Activated CD8-positive, alpha-beta T cell treated with anti-CD3 and anti-CD28 coated beads for 36 hours (primary cell): ENCODE measurements around the gene FXYD3. TPM values are rescaled to one million over a fixed set of nuclear protein-coding genes. Genes with fewer than 3 reads are reported as not detected.

Experiments used
- ATAC-seq: fragments of 200-7000 bp; cut with Tn5 transposase; one replicate; pipeline ENCODE4 v1.10.0; 2021; ENCODE audit warnings: mild to moderate bottlenecking, moderate library complexity
- CTCF ChIA-PET: fragments of 350-600 bp; sonication (Branson Sonifier 250); formaldehyde crosslinking; loops from one replicate; lab custom pipeline; 2021; ENCODE audit warnings: antibody characterized with exemption; lab: Charles Lee
- POLR2A ChIA-PET: fragments of 350-600 bp; sonication (Branson Sonifier 250); formaldehyde crosslinking; loops from one replicate; lab custom pipeline; 2021; ENCODE audit warnings: antibody characterized with exemption; lab: Charles Lee
- DNase-seq: peaks from one replicate; pipeline ENCODE4 v3.0.0-alpha.2; 2020
- H3K27ac Mint-ChIP-seq: one replicate; pipeline ENCODE4 v1.8.0; 2021; ENCODE audit warnings: mild to moderate bottlenecking, mixed read lengths
- H3K27me3 Mint-ChIP-seq: one replicate; pipeline ENCODE4 v1.8.0; 2021; ENCODE audit warnings: mixed read lengths
- H3K36me3 Mint-ChIP-seq: one replicate; pipeline ENCODE4 v1.8.0; 2021; ENCODE audit warnings: low read depth, mixed read lengths
- H3K4me1 Mint-ChIP-seq: one replicate; pipeline ENCODE4 v1.8.0; 2021; ENCODE audit warnings: low read depth, mixed read lengths
- H3K4me3 Mint-ChIP-seq: one replicate; pipeline ENCODE4 v1.8.0; 2021; ENCODE audit warnings: mild to moderate bottlenecking, moderate library complexity, mixed read lengths
- H3K9me3 Mint-ChIP-seq: one replicate; pipeline ENCODE4 v1.8.0; 2021; ENCODE audit warnings: mixed read lengths
- intact Hi-C: fragments of 100-400 bp; cut with micrococcal nuclease; formaldehyde crosslinking; loops from one replicate; pipeline ENCODE4 v1.10.0; 2022
- total RNA-seq, 2 experiments: library from RNA; stranded (reverse); gene quantifications; one replicate each; pipeline ENCODE4 v1.2.3, GENCODE V29; 2021
- TF ChIP-seq, protein P1 (sequence below): fragments of 200-600 bp; IDR thresholded peaks from one replicate; pipeline ENCODE4 v1.8.0; 2022; ENCODE audit warnings: antibody characterized with exemption, mild to moderate bottlenecking

Gene FXYD3
- total RNA-seq, 2 experiments from 2014 or later = not detected

DNA sequence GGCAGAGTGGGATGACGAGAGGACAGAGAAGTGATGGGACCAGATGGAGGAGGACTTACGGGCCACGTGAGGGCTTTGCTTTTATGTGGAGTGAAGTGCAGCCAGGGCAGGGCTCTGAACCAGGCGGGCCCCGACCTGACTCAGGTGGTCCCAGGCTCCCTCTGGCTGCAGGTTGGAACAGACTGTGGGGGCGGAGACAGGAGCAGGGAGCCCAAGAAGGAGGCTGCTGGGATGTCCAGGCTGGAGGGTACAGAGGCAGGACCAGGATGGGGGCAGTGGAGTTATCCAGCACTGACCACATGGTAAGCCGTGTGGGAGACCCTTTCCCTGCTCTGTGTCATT, 41.0 kb downstream of the FXYD3 start:
- no peak for DNase-seq
- POLR2A ChIA-PET = interaction anchor here (0.6 to 1.5 kb wide), 4 partner anchors 10 to 15 kb away, joined by 3 to 9 read pairs (median 5); no protein-coding TSS in a partner anchor
- ATAC-seq = no peak
- Mint-ChIP-seq H3K36me3 (peaks cover 66% of the 10 kb centered on the region), H3K27me3 (no peaks in the 10 kb centered on the region), H3K4me1 (peaks cover 52% of the 10 kb centered on the region), H3K4me3 (peak overlapping the region; percentile 95), H3K27ac (peak overlapping the region; percentile 99), H3K9me3 (peaks cover 5% of the 10 kb centered on the region)
- CTCF ChIA-PET = interaction anchor here (6.2 kb wide), 1 partner anchor 15 kb away, joined by 57 read pairs; the partner anchor contains the start of gene FXYD7
- intact Hi-C loops = no loop called here
- TF ChIP-seq, protein P1, sequence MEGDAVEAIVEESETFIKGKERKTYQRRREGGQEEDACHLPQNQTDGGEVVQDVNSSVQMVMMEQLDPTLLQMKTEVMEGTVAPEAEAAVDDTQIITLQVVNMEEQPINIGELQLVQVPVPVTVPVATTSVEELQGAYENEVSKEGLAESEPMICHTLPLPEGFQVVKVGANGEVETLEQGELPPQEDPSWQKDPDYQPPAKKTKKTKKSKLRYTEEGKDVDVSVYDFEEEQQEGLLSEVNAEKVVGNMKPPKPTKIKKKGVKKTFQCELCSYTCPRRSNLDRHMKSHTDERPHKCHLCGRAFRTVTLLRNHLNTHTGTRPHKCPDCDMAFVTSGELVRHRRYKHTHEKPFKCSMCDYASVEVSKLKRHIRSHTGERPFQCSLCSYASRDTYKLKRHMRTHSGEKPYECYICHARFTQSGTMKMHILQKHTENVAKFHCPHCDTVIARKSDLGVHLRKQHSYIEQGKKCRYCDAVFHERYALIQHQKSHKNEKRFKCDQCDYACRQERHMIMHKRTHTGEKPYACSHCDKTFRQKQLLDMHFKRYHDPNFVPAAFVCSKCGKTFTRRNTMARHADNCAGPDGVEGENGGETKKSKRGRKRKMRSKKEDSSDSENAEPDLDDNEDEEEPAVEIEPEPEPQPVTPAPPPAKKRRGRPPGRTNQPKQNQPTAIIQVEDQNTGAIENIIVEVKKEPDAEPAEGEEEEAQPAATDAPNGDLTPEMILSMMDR = no peak

DNA sequence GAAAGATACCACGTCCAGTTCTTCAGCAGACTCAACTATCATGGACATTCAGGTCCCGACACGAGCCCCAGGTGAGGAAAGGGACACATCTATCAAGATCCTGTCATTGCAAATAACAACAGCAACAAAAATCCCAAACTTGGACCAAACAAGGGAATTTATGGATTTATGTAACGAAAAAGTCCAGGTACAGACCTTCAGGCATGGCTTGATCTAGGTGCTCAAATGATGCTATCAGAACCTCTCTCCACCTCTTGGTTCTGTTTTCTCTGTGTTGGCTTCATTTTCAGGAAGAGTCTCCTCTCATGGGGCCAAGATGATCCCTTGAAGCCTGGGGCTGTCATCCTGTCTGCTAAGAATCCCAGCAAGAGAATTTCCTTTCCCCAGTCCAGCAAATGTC, 41.8 kb downstream of the FXYD3 start:
- TF ChIP-seq, protein P1 = no peak
- H3K4me3 Mint-ChIP-seq = peak overlapping the region; percentile 95
- peaks cover 74% of the 10 kb centered on the region for H3K36me3 Mint-ChIP-seq
- H3K27ac Mint-ChIP-seq = peak overlapping the region; percentile 99
- intact Hi-C loops = no loop called here
- no peak for ATAC-seq
- H3K9me3 Mint-ChIP-seq = peaks cover 11% of the 10 kb centered on the region
- ChIA-PET POLR2A (interaction anchor here (0.9 to 2.0 kb wide), 3 partner anchors 10 to 49 kb away, joined by 3 to 9 read pairs (median 4); no protein-coding TSS in a partner anchor), CTCF (interaction anchor here (1.0 kb wide), 1 partner anchor 30 kb away, joined by 3 read pairs; no protein-coding TSS in a partner anchor)
- H3K4me1 Mint-ChIP-seq = peaks cover 49% of the 10 kb centered on the region
- no peak for DNase-seq
- no peaks in the 10 kb centered on the region for H3K27me3 Mint-ChIP-seq

DNA sequence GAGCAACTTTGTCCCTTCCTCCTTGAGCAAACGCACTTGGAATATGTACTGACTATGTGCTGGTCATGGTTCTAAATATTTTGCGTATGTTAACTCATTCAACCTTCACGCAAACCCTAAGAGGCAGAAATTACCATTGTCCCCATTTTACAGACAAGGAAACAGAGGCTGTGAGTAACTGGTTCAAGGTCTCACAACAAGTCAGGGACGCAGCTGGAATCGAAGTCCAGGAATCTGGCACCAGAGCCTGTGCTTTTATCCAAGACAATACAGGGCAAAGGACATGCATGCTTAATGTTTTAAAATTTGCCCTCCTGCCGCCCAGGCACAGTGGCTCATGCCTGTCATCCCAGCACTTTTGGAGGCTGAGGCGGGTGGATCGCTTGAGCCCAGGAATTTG, 44.0 kb downstream of the FXYD3 start:
- Mint-ChIP-seq H3K27ac (peak overlapping the region; percentile 75), H3K4me1 (peaks cover 44% of the 10 kb centered on the region), H3K9me3 (peaks cover 28% of the 10 kb centered on the region), H3K36me3 (peaks cover 96% of the 10 kb centered on the region), H3K27me3 (no peaks in the 10 kb centered on the region), H3K4me3 (no peak overlapping the region)
- intact Hi-C loops = no loop called here
- no peak for DNase-seq
- ChIA-PET POLR2A (interaction anchor here (0.8 to 1.5 kb wide), 2 partner anchors 14 to 17 kb away, joined by 3 read pairs; no protein-coding TSS in a partner anchor), CTCF (interaction anchor here (1.2 to 1.5 kb wide), 2 partner anchors 24 to 109 kb away, joined by 3 read pairs; partner anchors contain the start of gene USF2)
- ATAC-seq = no peak
- TF ChIP-seq, protein P1 = no peak

DNA sequence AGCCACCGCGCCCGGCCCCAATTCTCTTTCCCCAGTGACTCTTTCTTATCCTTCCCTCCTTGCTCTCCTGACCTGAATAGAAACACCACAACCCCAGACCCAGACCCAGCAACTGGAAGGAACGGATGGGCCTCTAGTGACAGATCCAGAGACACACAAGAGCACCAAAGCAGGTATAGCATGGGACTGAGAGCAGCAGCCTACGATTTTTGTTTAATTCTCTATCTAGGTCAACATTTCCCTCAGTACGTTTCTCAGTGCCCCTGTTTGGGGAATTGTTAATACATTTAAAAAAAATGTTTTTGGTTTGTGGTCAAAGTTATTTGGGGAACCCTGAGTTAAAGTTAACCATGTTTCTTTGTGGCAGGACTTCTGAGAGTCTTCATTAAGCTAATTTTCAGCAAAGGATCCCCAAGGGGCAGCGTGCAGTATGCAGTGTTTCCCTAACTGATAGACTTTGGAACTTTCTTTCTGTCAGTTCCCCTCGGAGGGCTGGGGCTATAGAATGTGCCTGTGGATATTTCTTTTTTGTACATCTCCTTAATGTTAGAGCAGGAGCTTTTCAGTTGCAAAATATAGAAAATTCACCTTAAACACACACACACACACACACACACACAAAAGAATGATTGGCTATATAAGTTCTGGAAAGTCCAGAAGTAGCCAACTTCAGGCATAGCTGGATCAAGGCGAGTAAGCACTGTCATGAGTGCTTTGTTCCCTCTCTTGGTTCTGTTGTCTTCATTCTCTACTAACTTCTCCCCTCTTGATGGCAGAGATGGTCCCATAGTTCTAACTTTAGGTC, 45.2 kb downstream of the FXYD3 start:
- H3K36me3 Mint-ChIP-seq = peaks cover 100% of the 10 kb centered on the region
- ATAC-seq (no peak), DNase-seq (no peak)
- H3K27ac Mint-ChIP-seq = peak overlapping the region; percentile 30
- H3K4me1 Mint-ChIP-seq = peaks cover 48% of the 10 kb centered on the region
- peaks cover 40% of the 10 kb centered on the region for H3K9me3 Mint-ChIP-seq
- TF ChIP-seq, protein P1 = no peak
- no peak overlapping the region for H3K4me3 Mint-ChIP-seq
- ChIA-PET CTCF (interaction anchor here (0.8 to 1.5 kb wide), 3 partner anchors 19 to 108 kb away, joined by 3 to 4 read pairs (median 3); partner anchors contain the start of gene USF2), POLR2A (interaction anchor here (0.8 to 3.2 kb wide), 4 partner anchors 12 to 101 kb away, joined by 3 to 17 read pairs (median 4); no protein-coding TSS in a partner anchor)
- no peaks in the 10 kb centered on the region for H3K27me3 Mint-ChIP-seq
- intact Hi-C loops = no loop called here
